GM19240 (cell line): ENCODE measurements around the gene SPC24.
"Not testable (repeated sequence)": the region's sequence is repeated elsewhere in the genome, so short reads cannot be mapped to it uniquely, and the experiment has no call there.

Source experiments
- DNase-seq: peaks from one replicate; pipeline ENCODE4 v3.0.0; 2011; ENCODE audit warnings: low spot score; ENCODE audit not compliant: insufficient read length

Gene SPC24

GRCh38 chr19:11166281-11167142 lies 10.9 kb upstream of the SPC24 start:
- no peak for DNase-seq

DNA sequence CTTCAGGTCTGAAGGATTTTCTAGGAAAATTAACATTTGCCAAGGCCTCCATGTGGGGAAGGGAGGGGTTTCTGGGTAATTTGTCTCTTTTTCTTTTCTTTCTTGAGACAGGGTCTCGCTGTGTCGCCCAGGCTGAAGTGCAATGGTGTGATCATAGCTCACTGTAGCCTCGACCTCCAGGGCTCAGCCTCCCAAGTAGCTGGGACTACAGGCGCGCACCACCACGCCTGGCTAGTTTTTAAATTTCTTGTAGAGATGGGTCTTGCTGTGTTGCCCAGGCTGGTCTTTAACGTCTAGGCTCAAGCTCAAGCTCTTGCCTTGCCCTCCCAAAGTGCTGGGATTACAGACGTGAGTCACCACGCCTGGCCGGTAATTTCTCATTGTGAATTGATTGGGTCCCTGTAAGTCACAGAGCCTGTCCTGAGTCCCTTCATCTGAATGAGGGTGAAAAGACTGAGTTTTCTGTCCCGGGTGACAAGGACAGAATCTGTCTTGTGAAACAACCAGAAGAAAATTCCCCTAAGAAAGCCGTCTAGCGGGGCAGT lies 10.0 kb upstream of the SPC24 start:
- no peak for DNase-seq

GRCh38 chr19:11164879-11165406 lies 9.4 kb upstream of the SPC24 start:
- DNase-seq: no peak

GRCh38 chr19:11164296-11164695 lies 8.7 kb upstream of the SPC24 start:
- no peak for DNase-seq

GRCh38 chr19:11160440-11160768 lies 4.8 kb upstream of the SPC24 start:
- not testable (repeated sequence) for DNase-seq

DNA sequence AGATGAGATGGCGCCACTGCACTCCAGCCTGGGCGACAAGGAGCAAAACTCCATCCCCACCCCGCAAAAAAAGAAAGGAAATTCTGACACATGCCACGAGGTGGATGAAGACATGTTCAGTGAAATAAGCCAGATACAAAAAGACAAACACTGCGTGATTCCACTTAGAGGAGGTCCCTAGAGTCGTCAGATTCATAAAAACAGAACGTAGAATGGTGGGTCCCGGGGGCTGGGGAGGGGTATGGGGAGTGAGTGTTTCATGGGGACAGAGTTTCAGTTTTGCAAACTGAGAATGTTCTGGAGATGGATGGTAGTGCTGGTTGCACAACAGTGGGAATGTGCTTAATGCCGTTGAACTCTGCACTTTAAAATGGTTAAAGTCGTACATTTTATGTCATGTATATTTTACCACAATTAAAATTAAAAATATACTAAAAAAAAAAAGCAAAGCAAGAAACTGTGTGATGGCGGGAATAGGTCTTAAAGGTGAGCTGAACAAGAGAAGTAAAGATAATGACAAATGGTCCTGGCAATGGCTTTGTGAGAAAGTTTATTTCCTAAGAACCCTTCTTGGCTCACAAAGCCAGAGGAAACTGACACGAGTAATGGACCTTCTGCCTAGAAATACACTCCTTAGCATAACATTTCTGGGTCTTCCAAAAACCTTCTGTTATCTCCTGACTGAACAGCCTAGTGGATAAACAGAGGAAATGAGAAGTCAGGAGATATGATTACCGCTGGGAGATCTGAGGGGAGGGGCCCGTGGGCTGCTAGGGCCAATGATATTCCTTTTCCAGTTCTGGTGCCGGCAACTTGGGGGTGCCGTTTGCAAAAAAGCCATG lies 4.2 kb upstream of the SPC24 start:
- DNase-seq: no peak

- no peak for DNase-seq
Measured at GRCh38 chr19:11154683-11155047, 917 bp downstream of the SPC24 start.

DNA sequence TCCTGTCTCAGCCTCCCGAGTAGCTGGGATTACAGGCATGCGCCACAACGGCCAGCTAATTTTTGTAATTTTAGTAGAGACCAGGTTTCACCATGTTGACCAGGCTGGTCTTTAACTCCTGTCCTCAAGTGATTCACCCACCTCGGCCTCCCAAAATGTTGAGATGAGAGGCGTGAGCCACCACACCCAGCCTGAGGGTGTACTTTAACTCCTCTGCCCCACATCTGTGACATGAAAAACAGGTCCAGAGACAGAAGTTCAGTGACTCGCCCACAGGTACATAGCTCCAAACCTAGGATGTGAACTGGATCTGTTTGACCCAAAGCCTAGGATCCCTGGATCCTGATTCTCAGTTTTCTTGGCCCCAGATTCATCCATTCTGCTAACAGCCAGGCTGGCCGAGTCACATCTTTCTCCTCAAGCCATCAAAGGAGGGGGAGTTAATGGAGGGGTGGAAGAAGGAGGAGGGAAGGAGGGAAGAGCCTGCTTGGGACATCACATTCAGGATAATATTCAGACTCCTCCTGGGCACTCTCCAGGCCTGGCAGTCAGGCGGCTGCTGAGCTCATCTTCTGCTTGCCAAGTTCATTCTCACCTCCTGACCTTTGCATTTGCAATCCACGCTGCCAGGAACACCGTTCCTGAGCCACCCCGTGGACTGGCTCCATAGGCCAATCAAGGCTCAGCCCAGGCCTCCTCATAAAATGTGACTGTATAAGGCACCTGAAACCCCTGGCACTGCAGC lies 3.1 kb downstream of the SPC24 start:
- DNase-seq: no peak

DNA sequence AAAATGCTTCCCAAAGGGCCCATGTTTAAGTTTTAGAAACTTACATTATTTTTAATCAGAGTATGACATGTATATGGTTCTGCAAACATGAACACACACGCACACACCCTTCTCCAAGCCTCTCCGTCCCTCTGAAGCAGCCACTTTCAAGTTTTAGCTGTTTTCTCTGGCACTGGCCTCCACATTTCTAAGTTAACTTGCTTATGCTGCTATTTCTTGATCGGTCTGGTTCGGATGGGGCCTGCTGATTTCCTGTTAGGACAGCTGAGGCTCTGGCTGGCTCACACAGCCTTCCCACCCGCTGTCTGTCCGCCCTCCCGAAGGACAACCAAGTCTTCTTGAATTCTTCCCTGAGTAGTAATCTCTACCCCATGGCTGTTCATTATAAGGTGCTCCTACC lies 4.4 kb downstream of the SPC24 start:
- no peak for DNase-seq

GRCh38 chr19:11148001-11148400 lies 7.6 kb downstream of the SPC24 start:
- DNase-seq: no peak

- DNase-seq: no peak
Measured at GRCh38 chr19:11145536-11145924, 10.1 kb downstream of the SPC24 start.

DNA sequence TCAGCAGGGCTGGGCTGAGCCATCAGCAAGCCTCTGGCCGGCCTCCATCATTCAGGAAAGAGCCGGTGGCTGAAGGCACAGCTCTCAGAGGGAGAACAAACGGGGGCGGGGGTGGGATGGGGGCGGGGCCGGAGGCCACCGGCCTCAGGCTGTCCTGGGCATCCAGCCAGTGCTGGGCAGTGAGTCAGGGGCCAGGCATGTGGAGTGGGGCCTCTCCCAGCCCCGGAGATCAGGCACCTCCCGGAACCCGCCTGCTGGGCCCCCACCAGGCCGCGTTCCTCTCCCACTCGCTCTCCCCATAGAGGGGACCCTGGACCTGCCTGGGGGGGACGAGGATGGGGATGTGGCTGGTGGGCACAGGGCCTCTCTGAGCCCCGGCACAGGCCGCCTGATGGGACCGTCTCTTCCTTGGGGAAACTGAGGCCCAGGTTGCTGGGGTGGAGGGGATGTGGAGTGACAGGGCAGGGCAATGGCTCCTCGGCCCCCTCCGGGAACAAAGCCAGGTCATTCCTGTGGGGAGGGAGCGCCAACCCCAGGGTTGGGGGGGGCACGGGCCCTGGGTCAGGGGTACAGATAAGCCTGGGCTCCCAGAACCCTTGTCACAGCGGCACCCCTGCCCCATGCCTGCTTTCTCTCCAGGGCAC lies 12.9 kb downstream of the SPC24 start:
- DNase-seq: no peak

GRCh38 chr19:11141937-11142527 lies 13.6 kb downstream of the SPC24 start:
- no peak for DNase-seq

DNA sequence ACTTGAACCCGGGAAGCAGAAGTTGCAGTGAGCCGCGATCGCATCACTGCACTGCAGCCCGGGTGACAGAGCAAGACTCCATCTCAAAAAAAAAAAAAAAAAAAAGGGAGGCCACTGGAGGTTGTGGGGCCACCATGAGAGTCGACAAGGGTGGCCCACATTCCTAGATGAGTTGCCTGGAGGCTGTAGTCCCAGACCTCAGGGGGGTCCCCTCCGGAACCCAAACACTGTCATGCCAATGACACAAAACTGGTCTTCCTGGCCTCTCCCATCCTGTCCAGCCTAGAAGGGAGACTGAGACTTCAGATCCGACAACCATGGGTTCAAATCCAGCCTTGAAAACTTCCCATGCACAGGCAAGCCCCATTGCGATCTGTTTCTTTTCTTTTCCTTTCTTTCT lies 14.7 kb downstream of the SPC24 start:
- DNase-seq: no peak

DNA sequence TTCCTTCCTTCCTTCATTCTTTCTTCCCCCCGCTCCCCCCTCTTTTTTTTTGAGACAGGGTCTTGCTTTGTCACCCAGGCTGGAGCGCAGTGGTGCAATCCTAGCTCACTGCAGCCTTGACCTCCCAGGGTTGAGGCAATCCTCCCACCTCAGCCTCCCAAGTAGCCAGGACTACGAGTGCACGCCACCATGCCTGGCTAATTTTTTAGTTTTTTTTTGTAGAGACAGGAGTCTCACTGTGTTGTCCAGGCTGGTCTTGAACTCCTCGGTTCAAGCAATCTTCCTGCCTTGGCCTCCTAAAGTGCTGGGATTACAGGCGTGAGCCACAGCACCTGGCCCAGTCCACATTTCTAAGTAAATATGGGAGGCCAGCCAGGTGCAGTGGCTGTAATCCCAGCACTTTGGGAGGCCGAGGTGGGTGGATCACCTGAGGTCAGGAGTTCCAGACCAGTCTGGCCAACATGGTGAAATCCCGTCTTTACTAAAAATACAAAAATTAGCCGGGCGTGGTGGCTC lies 15.5 kb downstream of the SPC24 start:
- DNase-seq: not testable (repeated sequence)

- DNase-seq: no peak
Measured at GRCh38 chr19:11138601-11139300, 16.8 kb downstream of the SPC24 start.

DNA sequence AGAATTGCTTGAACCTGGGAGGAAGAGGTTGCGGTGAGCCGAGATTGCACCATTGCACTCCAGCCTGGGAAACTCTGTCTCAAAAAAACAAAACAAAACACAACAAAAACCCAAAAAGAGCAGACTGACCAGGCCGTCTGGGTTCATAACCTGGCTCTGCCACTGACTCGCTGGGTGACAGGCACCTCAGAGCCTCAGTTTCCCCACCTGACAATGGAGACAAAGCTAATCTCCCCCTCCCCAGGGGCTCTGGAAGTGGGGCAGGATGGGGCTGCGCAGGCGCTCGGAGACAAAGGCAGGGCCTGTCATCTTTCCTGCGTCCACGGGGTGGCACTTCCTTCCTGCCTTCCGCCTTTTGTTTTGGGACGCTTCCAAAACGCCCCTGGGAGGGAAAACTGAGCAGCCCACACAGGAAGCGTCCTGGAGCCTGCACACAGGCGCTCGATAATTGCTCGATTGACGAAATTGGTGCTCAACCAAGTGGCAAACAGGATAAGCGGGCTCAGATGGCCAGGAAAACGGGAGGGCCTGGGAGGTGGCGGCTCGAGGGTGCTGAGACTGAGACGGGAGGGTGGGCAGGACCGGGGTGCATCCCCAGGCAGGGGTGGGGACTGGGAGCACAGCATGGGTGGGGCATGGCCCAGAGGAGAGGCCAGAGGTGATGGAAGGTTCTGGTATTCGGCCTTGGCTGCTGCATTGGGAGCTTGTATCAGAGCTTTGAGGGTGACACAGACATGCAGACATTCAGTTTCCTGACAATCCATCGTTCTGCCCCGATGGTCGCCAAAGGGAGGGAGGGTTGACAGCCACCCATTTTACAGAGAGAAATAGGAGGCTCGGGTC lies 17.8 kb downstream of the SPC24 start:
- DNase-seq: peak; percentile 50

DNA sequence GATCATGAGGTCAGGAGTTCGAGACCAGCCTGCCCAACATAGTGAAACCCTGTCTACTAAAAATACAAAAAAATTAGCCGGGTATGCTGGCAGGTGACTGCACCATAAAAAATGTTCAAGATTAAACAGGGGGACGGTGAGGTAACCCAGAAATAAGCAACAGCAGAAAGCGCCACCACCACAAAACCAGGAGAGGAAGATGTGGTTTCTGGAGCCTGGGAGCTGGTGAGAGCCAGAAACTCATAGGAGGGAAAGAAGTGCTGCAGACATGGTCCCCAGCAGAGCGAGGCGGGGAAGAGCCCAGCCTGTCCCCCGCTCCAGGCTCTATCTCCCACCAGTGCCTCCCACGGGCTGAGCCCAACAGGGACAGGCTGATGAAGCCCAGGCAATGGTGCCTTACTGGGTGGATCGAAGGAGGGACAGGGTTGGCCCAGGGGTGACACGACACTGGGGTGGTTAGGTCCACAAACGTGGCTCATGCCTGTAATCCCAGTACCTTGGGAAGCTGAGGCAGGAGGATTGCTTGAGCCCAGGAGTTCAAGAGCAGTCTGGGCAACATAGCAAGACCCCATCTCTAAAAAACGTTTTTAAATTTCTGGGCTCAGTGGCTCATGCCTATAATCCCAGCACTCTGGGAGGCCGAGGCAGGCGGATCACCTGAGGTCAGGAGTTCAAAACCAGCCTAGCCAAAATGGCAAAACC lies 19.0 kb downstream of the SPC24 start:
- DNase-seq: no peak
